HG02610 (cell line): ENCODE results near the gene DPH5.
"Not testable (repeated sequence)": the region's sequence is repeated elsewhere in the genome, so short reads cannot be mapped to it uniquely, and the experiment has no call there.

Experiments used
- ATAC-seq: cut with Tn5 transposase; IDR thresholded peaks from one replicate; pipeline ENCODE4 v1.9.1; 2021; ENCODE audit warnings: mild to moderate bottlenecking, moderate library complexity; ENCODE audit not compliant: unreplicated experiment

DPH5 gene

GRCh38 chr1:100989306-100990077 lies 36.1 kb downstream of the DPH5 start:
- no peak for ATAC-seq

DNA sequence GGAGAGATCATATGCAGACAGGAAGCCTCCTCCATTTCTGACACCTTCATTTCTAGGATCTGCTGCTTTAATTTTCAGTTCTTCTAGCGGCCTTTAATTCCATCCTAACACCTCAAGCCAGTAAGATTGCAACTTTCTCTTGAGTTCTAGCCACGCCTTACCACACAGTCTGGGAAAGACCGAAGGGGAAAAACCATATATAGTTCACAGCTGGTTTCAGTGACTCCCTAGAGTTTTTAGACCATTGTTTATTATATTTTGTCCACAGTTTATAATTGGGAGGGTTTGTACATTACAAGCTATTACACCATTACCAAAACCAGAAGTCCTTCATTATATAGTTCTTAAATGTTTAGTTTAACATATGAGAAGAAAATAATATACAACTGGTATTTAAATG lies 37.5 kb downstream of the DPH5 start:
- ATAC-seq, result no peak

GRCh38 chr1:100982793-100983192 lies 42.8 kb downstream of the DPH5 start:
- no peak for ATAC-seq

DNA sequence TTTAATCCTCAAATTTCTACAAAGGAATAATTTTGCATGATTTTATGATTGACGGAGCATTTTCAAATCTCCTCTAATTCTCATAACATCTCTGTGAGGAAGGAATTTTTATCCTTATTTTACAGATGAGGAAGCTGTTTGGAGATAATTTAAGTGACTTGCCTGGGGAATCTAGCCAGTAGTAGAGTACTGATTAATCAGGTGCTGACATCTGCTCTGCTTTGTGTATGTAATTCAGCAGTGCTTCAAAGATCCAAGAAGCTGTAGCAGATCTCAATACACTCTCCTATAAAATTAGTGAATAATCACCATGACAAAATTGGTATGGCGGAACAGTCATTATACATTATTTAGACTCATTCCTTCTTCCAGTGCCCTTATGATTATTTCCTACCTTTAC lies 46.0 kb downstream of the DPH5 start:
- ATAC-seq, result no peak

DNA sequence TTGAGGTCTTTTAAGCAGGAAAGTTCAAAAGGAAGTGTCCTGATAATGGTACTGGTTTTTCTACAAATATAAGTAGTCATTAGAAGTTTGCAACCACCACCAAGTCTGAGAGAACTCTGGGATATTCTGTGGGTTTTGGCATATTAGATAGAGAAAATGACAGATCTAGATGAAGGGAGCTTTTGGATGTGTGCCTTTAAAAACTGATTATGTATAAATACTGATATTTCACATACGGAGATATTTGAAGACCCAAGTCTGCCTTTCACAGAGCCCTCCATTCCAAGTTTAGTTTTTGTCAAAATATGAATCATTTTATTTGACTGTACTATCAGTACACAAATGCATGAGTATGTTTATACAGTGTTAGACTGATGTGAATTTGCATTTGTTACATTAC lies 48.6 kb downstream of the DPH5 start:
- ATAC-seq, result no peak

DNA sequence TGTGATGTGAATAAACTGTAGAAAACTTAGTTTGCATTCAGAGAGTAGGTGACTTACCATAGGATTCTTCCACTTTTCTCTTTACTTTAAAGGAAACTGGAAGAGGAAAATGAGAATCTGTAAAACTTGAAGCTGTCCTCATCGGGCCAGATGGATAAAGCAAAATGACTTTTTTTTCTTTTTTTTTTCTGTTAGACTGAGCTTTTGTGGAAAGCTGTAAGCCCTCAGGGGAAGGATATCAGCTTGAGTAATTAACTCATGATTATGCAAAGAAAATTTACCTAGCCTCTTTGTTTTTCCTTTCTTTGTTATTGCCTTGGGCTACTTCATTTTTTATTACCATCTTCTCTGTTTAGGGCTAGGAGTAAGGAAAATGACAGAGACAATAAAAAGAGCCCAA lies 53.4 kb downstream of the DPH5 start:
- ATAC-seq, result no peak

GRCh38 chr1:100971021-100971420 lies 54.6 kb downstream of the DPH5 start:
- ATAC-seq, result no peak

- no peak for ATAC-seq
Observed at GRCh38 chr1:100969327-100969726, 56.3 kb downstream of the DPH5 start.

GRCh38 chr1:100968621-100969020 lies 57.0 kb downstream of the DPH5 start:
- no peak for ATAC-seq

DNA sequence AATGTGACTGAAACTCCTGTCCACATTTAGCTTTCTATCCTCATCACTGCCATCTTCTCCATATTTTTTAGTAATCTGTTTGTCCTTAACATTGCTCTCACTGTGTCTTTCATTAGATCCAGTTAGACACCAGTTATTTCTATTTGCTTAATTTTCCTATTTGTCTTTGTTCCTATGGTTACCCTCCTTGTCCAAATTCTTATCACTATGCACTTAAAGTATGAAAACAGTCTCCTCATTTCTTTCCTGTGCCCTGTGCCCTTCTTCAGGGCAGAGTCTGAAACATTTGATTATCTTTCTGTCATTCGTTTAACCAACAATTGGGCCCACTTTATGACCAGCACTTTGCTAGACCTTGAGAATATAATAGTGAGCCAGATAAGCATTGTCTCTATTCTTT lies 65.5 kb downstream of the DPH5 start:
- ATAC-seq, result no peak

GRCh38 chr1:100959502-100960060 lies 66.0 kb downstream of the DPH5 start:
- ATAC-seq, result no peak

- ATAC-seq, result no peak
Observed at GRCh38 chr1:100955322-100955721, 70.3 kb downstream of the DPH5 start.

- ATAC-seq, result no peak
Observed at GRCh38 chr1:100953960-100954730, 71.4 kb downstream of the DPH5 start.

- ATAC-seq, result not testable (repeated sequence)
Observed at GRCh38 chr1:100952970-100953369, 72.6 kb downstream of the DPH5 start.

DNA sequence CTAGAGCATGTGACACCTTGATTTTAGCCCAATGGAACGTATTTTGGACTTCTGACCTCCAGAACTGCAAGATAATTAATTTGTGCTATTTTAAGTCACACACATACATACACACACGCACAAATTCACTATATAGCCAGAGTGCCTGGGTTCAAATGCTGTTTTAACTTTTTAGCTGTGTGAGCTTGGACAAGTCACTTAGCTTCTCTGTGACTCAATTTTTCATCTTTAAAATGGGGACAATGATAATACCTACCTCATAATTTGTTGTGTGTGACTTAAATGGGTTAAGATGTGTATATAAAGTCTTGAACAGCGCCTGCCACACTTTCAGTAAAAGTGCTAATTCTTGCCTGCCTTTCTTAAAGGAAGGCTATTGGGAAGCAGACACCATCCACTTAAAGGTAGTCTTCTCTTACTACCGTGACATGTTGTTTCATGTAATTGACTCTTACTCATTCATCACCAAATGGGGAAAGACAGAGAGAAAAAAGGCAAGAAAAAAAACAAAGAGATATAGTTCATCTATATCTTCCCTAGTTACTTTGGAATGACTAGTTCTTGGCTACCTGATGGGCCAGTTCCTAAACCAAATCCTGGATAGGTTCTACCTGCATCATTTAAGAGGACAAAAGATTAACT lies 73.4 kb downstream of the DPH5 start:
- no peak for ATAC-seq

DNA sequence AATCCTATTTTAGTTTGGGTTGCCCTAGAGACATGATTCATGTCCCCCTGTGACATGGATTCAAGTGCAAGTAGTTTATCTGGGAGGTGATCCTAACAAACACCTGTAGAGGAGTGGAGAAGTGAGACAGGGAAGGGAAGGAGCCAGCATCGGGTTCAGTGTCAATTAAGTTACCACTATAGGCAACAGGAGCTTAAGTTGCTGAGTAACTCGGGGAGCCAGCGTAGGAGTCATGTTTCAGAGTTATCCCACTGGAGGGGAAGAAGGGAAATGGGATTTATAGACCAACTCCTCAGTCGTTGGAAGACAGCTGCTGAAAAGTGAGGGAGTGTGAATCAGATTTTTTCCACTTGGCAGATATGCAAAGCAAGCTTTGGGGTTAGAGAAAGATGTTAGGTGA lies 74.8 kb downstream of the DPH5 start:
- ATAC-seq, result no peak

GRCh38 chr1:100950337-100950736 lies 75.2 kb downstream of the DPH5 start:
- ATAC-seq, result no peak

DNA sequence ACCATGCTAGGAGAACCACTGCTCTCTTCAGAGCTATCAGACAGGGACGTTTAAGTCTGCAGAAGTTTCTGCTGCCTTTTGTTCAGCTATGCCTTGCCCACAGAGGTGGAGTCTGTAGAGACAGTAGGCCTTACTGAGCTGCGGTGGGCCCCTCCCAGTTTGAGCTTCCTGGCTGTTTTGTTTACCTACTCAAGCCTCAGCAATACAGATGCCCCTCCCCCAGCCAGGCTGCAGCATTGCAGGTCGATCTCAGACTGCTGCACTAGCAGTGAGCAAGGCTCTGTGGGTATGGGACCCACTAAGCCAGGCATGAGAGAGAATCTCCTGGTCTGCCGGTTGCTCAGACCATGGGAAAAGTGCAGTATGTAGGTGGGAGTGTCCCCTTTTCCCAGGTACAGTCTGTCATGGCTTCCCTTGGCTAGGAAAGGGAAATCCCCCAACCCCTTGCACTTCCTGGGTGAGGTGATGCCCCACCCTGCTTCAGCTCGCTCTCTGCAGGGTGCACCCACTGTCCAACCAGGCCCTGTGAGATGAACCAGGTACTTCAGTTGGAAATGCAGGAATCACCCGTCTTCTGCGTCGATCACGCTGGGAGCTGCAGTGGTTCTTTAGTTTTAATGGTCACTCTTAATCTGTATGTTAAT lies 75.9 kb downstream of the DPH5 start:
- ATAC-seq, result peak; percentile 63

GRCh38 chr1:100948721-100949405 lies 76.7 kb downstream of the DPH5 start:
- not testable (repeated sequence) for ATAC-seq

- ATAC-seq, result not testable (repeated sequence)
Observed at GRCh38 chr1:100947816-100948215, 77.8 kb downstream of the DPH5 start.
